Measurements from ENCODE around the gene KCNH8. TPM values are rescaled to one million over a fixed set of nuclear protein-coding genes. Genes with fewer than 3 reads are reported as not detected.

The KCNH8 gene
- total and polyA plus RNA-seq, 2 of the 4 experiments (the other 2 are of a cell fraction) = not detected

DNA sequence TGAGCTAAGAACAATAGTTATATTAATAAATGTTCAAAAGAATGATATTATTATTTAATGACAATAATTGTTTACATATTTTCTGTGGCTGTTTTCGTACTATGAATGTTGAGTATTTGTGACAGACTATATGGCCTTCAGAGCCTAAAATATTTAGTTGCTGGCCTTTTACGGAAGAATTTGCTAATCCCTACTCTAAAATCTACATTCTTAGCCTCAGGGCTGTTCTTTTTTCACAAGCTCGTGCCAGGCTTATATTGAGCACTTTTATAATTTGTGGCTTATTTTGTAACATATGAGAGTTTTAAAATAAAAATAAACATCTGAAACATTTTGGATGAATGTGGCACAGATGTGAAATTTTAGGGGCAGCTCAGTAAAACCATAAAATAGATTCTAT is 79.9 kb downstream of the KCNH8 start:
- no peak overlapping the region for H4K5ac ChIP-seq (ENCODE audit: low read depth, low read length)
- POLR2A ChIA-PET (ENCODE audit: unreplicated experiment) = no interaction called here
- DNase-seq (no peak), ATAC-seq (ENCODE audit: low read depth) (no peak)
- H3K9ac ChIP-seq (ENCODE audit: low read depth, low read length) = no peak overlapping the region
- H3K23ac ChIP-seq (ENCODE audit: low read depth, low read length) = no peak overlapping the region
- no peak overlapping the region for H3K14ac ChIP-seq (replicated peaks; ENCODE audit: low read depth, low read length)
- TF ChIP-seq NFE2L2 (IDR thresholded peaks at IDR 0.05; ENCODE audit: low read depth, low read length) (no peak), POLR2A (IDR thresholded peaks at IDR 0.05; ENCODE audit: low read depth, low read length) (no peak), MAZ (IDR thresholded peaks at IDR 0.05; ENCODE audit: borderline replicate concordance, low read depth, low read length) (no peak), BHLHE40 (IDR thresholded peaks at IDR 0.05; ENCODE audit: low read depth, low read length) (no peak), MAFK (IDR thresholded peaks at IDR 0.05; ENCODE audit: low read depth, low read length) (no peak), FOS (IDR thresholded peaks at IDR 0.05; ENCODE audit: low read depth, low read length) (no peak), RAD21 (IDR thresholded peaks at IDR 0.05; ENCODE audit: low read length) (no peak), MXI1 (IDR thresholded peaks at IDR 0.05; ENCODE audit: borderline replicate concordance, low read depth, low read length) (no peak), RFX5 (IDR thresholded peaks at IDR 0.05; ENCODE audit: low read depth, low read length) (no peak), CEBPB (IDR thresholded peaks at IDR 0.05; ENCODE audit: low read depth, low read length) (no peak), RCOR1 (IDR thresholded peaks at IDR 0.05; ENCODE audit: insufficient replicate concordance, low read length) (no peak), SMC3 (IDR thresholded peaks at IDR 0.05; ENCODE audit: low read depth, low read length) (no peak), CHD1 (IDR thresholded peaks at IDR 0.05; ENCODE audit: low read depth, low read length) (no peak)
- TF ChIP-seq, protein P1, sequence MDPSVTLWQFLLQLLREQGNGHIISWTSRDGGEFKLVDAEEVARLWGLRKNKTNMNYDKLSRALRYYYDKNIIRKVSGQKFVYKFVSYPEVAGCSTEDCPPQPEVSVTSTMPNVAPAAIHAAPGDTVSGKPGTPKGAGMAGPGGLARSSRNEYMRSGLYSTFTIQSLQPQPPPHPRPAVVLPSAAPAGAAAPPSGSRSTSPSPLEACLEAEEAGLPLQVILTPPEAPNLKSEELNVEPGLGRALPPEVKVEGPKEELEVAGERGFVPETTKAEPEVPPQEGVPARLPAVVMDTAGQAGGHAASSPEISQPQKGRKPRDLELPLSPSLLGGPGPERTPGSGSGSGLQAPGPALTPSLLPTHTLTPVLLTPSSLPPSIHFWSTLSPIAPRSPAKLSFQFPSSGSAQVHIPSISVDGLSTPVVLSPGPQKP (IDR thresholded peaks at IDR 0.05; ENCODE audit: borderline replicate concordance, low read depth, low read length) = no peak
- TF ChIP-seq, protein P2, sequence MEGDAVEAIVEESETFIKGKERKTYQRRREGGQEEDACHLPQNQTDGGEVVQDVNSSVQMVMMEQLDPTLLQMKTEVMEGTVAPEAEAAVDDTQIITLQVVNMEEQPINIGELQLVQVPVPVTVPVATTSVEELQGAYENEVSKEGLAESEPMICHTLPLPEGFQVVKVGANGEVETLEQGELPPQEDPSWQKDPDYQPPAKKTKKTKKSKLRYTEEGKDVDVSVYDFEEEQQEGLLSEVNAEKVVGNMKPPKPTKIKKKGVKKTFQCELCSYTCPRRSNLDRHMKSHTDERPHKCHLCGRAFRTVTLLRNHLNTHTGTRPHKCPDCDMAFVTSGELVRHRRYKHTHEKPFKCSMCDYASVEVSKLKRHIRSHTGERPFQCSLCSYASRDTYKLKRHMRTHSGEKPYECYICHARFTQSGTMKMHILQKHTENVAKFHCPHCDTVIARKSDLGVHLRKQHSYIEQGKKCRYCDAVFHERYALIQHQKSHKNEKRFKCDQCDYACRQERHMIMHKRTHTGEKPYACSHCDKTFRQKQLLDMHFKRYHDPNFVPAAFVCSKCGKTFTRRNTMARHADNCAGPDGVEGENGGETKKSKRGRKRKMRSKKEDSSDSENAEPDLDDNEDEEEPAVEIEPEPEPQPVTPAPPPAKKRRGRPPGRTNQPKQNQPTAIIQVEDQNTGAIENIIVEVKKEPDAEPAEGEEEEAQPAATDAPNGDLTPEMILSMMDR (conservative IDR thresholded peaks at IDR 0.05; ENCODE audit: low read depth, low read length) = no peak
- TF ChIP-seq, protein P3, sequence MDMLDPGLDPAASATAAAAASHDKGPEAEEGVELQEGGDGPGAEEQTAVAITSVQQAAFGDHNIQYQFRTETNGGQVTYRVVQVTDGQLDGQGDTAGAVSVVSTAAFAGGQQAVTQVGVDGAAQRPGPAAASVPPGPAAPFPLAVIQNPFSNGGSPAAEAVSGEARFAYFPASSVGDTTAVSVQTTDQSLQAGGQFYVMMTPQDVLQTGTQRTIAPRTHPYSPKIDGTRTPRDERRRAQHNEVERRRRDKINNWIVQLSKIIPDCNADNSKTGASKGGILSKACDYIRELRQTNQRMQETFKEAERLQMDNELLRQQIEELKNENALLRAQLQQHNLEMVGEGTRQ (IDR thresholded peaks at IDR 0.05; ENCODE audit: low read depth, low read length) = no peak
- H3K9me3 ChIP-seq (ENCODE audit: control insufficient read depth, insufficient read depth, low read length) = peaks cover 4% of the 10 kb centered on the region; the same call in 1 of the 2 replicates
- no peaks in the 10 kb centered on the region for H3K4me1 ChIP-seq (ENCODE audit: control insufficient read depth, insufficient read depth, low read length)
- no peaks in the 10 kb centered on the region for H3K9me1 ChIP-seq (ENCODE audit: insufficient read depth, low read length)
- no peak overlapping the region for H4K8ac ChIP-seq (ENCODE audit: low read depth in 2 of 2, low read length in 2 of 2)
- H3K4me2 ChIP-seq (ENCODE audit: low read depth, low read length) = no peak overlapping the region
- no peak overlapping the region for H2BK15ac ChIP-seq (ENCODE audit: low read depth, low read length)
- intact Hi-C loops (cut with micrococcal nuclease) = no loop called here
- no peaks in the 10 kb centered on the region for H3K79me1 ChIP-seq (ENCODE audit: low read depth in 1 of 2, low read length in 2 of 2)
- no peak overlapping the region for H2AK5ac ChIP-seq (ENCODE audit: low read depth, low read length)
- no peaks in the 10 kb centered on the region for H3K27me3 ChIP-seq (ENCODE audit: control insufficient read depth, insufficient read depth, low read length)
- CTCF ChIA-PET = no interaction called here
- no peak overlapping the region for H3K4me3 ChIP-seq (ENCODE audit: insufficient read depth, low read depth, low read length)
- no peak overlapping the region for H4K91ac ChIP-seq (ENCODE audit: insufficient read depth, low read depth, low read length)
- H3K36me3 ChIP-seq (ENCODE audit: control insufficient read depth, insufficient read depth, low read length) = no peaks in the 10 kb centered on the region
- H3K4ac ChIP-seq (ENCODE audit: low read depth, low read length) = no peak overlapping the region
- H3K27ac ChIP-seq (ENCODE audit: insufficient read depth, low read length) = no peak overlapping the region
- H2AK9ac ChIP-seq (replicated peaks; ENCODE audit: low read depth, low read length, poor library complexity) = no peak overlapping the region
- WGBS, 2 experiments (ENCODE audit: extremely low coverage in 2 of 2, insufficient read length in 1 of 2) = no CpG with 5 or more reads among the region's 3 CpGs
- in situ Hi-C loops (cut with MboI; ENCODE audit: low sequenced_read_pairs) = no loop called here
- H4K20me1 ChIP-seq (ENCODE audit: insufficient read depth, low read length) = no peaks in the 10 kb centered on the region
- no peak overlapping the region for H2AFZ ChIP-seq (replicated peaks; ENCODE audit: low read length, poor library complexity)
- no peak overlapping the region for H2BK120ac ChIP-seq (ENCODE audit: low read depth, low read length)
- no peak overlapping the region for H3K56ac ChIP-seq (ENCODE audit: extremely low read depth, insufficient read depth, low read length)
- no peak overlapping the region for H2BK5ac ChIP-seq (ENCODE audit: low read depth, low read length, poor library complexity, severe bottlenecking)
- H2BK20ac ChIP-seq (ENCODE audit: low read depth, low read length) = no peak overlapping the region
- dilution Hi-C loops (cut with HindIII; ENCODE audit: low sequenced_read_pairs, unreplicated experiment) = no loop called here
- BruUV-seq (replicated peaks) = no TSS peak
- no peak overlapping the region for H3K18ac ChIP-seq (ENCODE audit: low read depth, low read length)
